SJCRH30 (cell line): Measurements from ENCODE around the gene WWOX. TPM values are rescaled to one million over a fixed set of nuclear protein-coding genes. Genes with fewer than 3 reads are reported as not detected.
A peak's percentile ranks its signal among the peaks of the same experiment; 100 is the strongest.
"Not testable (repeated sequence)": the region's sequence is repeated elsewhere in the genome, so short reads cannot be mapped to it uniquely, and the experiment has no call there.

Experiments
- DNase-seq, 2 experiments: peaks; one replicate each; pipeline ENCODE4 v3.0.0-alpha.2; 2015 to 2020
- H3K27ac ChIP-seq: fragments of 250-450 bp; sonication (Bioruptor Pico); 2 replicates; pipeline ENCODE4 v1.5.1; 2020; ENCODE audit warnings: mild to moderate bottlenecking, moderate library complexity
- H3K27me3 ChIP-seq: fragments of 250-450 bp; sonication (Bioruptor Pico); 2 replicates; pipeline ENCODE4 v1.5.1; 2020; ENCODE audit warnings: mild to moderate bottlenecking, moderate library complexity
- H3K36me3 ChIP-seq: fragments of 250-450 bp; sonication (Bioruptor Pico); 2 replicates; pipeline ENCODE4 v1.5.1; 2020; ENCODE audit warnings: mild to moderate bottlenecking, moderate library complexity
- H3K4me1 ChIP-seq: fragments of 250-450 bp; sonication (Bioruptor Pico); 2 replicates; pipeline ENCODE4 v1.5.1; 2020; ENCODE audit warnings: mild to moderate bottlenecking, moderate library complexity
- H3K4me3 ChIP-seq: fragments of 250-450 bp; sonication (Bioruptor Pico); 2 replicates; pipeline ENCODE4 v1.5.1; 2020; ENCODE audit warnings: mild to moderate bottlenecking, moderate library complexity
- H3K9me3 ChIP-seq: fragments of 250-450 bp; sonication (Bioruptor Pico); replicated peaks from 2 replicates; pipeline ENCODE4 v1.5.1; 2020; ENCODE audit warnings: mild to moderate bottlenecking, moderate library complexity
- total RNA-seq: library from RNA; depleted of rRNA; stranded (reverse); fragments of >200 nt; shearing (Covaris generic); gene quantifications from 2 replicates; pipeline ENCODE4 v1.2.3, GENCODE V29; 2014

WWOX gene
- total RNA-seq, 1 experiment from 2014 or later = 16.4 TPM

DNA sequence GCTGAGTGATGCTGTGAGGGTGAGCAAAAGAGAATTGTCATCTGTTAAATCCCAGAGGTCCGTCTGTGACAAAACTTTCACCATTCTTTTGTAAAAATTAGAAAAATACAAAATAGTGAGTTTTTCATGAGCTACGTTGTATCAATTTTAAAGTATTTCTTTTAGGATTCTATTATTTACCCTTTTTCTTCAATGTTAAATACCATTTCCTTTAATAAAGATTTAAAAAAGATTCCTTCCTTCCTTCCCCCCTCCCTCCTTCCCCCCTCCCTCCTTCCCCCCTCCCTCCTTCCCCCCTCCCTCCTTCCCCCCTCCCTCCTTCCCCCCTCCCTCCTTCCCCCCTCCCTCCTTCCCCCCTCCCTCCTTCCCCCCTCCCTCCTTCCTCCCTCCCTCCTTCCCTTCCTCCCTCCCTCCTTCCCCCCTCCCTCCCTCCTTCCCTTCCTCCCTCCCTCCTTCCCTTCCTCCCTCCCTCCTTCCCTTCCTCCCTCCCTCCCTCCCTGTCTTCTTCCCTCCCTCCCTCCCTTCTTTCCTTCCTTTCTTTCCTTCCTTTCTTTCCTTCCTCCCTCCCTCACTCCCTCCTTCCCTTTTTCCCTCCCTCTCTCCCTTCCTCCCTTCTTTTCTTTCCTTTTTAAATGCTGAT, 505.1 kb downstream of the WWOX start:
- H3K9me3 ChIP-seq, H3K27ac ChIP-seq, H3K4me1 ChIP-seq, DNase-seq, H3K4me3 ChIP-seq, H3K36me3 ChIP-seq, H3K27me3 ChIP-seq: not testable (repeated sequence)

DNA sequence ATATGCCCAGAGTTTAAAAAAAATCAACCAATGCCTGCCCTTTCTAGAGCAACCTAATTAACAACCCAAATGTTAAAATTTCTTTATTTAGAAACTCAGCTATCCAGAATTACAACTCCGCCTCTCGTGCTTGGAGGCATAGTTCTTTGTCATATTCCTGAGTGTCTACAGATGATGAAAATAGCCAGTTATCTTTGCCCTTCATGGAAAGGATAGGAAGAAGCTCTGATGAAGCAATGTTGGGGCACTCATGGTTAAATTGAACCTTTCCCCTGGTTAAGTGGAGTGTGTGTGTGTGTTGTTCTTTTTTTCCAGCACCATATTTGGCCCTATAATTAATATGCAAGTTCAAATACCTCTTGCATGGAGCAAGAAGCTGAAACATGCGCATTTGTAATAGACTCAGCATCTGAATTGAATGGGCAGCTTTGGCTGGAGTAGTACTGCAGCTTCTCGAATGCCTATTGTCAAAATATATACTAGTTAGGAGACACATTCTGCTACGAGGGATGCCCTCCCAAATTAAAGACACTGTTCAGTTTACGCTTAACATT, 506.2 kb downstream of the WWOX start:
- Histone ChIP-seq H3K4me1 (no peaks in the 10 kb centered on the region; the same call in 1 of the 2 replicates), H3K27ac (no peak overlapping the region), H3K9me3 (no peaks in the 10 kb centered on the region), H3K27me3 (no peaks in the 10 kb centered on the region), H3K36me3 (no peaks in the 10 kb centered on the region), H3K4me3 (no peak overlapping the region)
- DNase-seq = no peak

- no peaks in the 10 kb centered on the region; the same call in 1 of the 2 replicates for H3K4me1 ChIP-seq
- H3K9me3 ChIP-seq = no peaks in the 10 kb centered on the region
- no peaks in the 10 kb centered on the region for H3K36me3 ChIP-seq
- DNase-seq = peak in 1 of 2 experiments; percentile 12
- H3K27me3 ChIP-seq = no peaks in the 10 kb centered on the region
- H3K4me3 ChIP-seq = no peak overlapping the region
- no peak overlapping the region for H3K27ac ChIP-seq
Observed at GRCh38 chr16:78606545-78606944, 507.1 kb downstream of the WWOX start.

GRCh38 chr16:78607022-78607421, 507.6 kb downstream of the WWOX start:
- Histone ChIP-seq H3K36me3 (no peaks in the 10 kb centered on the region), H3K27ac (no peak overlapping the region), H3K27me3 (no peaks in the 10 kb centered on the region), H3K4me1 (no peaks in the 10 kb centered on the region; the same call in 1 of the 2 replicates), H3K9me3 (no peaks in the 10 kb centered on the region), H3K4me3 (no peak overlapping the region)
- DNase-seq = no peak

DNA sequence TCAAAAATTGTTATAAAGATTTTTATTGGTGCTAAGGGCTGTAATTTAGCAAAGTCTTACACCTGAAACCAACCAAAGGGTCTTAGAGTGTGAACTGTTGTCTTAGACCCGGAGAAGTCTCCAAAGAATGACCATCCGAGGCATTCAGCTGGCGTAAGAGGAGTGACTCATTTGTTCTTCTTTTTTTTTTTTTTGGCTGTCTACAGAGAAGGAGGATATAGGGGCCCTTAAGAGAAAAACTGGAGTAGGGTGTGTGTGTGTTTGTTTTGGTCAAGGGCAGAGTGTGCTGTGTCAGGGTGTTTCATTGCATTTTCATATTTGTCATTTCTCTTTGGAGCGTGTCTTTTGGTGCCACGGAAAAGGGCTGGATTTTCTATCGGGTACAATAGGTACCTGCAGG, 508.0 kb downstream of the WWOX start:
- no peaks in the 10 kb centered on the region for H3K9me3 ChIP-seq
- H3K27me3 ChIP-seq = no peaks in the 10 kb centered on the region
- no peak overlapping the region for H3K4me3 ChIP-seq
- no peak for DNase-seq
- no peak overlapping the region for H3K27ac ChIP-seq
- no peaks in the 10 kb centered on the region for H3K36me3 ChIP-seq
- no peaks in the 10 kb centered on the region; the same call in 1 of the 2 replicates for H3K4me1 ChIP-seq

DNA sequence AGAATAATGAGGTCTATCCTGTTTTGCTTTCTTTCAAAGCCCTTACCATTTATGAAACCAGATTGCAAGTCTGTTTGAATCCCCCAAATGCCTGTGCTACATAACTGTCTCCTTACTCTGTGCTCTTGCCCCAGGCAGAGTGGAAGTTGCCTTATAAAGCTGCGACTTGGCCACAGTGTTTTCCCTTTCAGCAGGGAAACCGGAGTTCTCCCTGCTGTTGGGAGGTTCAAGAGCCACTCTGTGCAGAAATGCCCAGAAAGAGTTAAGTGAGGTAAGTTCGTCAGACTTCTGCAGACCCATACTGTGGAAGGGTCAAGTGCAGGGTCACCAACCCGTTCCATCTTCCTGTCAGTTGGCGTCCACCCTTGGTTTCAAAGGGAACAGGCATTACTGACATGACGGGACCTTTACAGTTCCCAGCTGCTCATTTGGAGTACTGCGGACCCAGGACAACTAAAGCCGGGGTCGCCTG, 508.9 kb downstream of the WWOX start:
- H3K27me3 ChIP-seq = no peaks in the 10 kb centered on the region
- H3K4me1 ChIP-seq = no peaks in the 10 kb centered on the region; the same call in 1 of the 2 replicates
- peak in 1 of 2 experiments; percentile 22 for DNase-seq
- no peaks in the 10 kb centered on the region for H3K9me3 ChIP-seq
- no peaks in the 10 kb centered on the region for H3K36me3 ChIP-seq
- peak overlapping the region; percentile 18; the same call in 1 of the 2 replicates for H3K4me3 ChIP-seq
- H3K27ac ChIP-seq = no peak overlapping the region

GRCh38 chr16:78609402-78610274, 510.2 kb downstream of the WWOX start:
- H3K4me1 ChIP-seq = no peaks in the 10 kb centered on the region; the same call in 1 of the 2 replicates

GRCh38 chr16:78611318-78611717, 511.9 kb downstream of the WWOX start:
- DNase-seq = no peak
- H3K36me3 ChIP-seq = no peaks in the 10 kb centered on the region
- H3K4me3 ChIP-seq = no peak overlapping the region
- H3K27ac ChIP-seq = no peak overlapping the region
- no peaks in the 10 kb centered on the region for H3K9me3 ChIP-seq
- no peaks in the 10 kb centered on the region for H3K4me1 ChIP-seq
- H3K27me3 ChIP-seq = no peaks in the 10 kb centered on the region

More at GRCh38 chr16:78609402-78610274, 510.2 kb downstream of the WWOX start:
- Histone ChIP-seq H3K27ac (no peak overlapping the region), H3K4me3 (no peak overlapping the region), H3K9me3 (no peaks in the 10 kb centered on the region), H3K27me3 (no peaks in the 10 kb centered on the region), H3K36me3 (no peaks in the 10 kb centered on the region)
- DNase-seq = no peak

- no peaks in the 10 kb centered on the region for H3K4me1 ChIP-seq
- no peaks in the 10 kb centered on the region for H3K36me3 ChIP-seq
- no peak for DNase-seq
- no peaks in the 10 kb centered on the region for H3K9me3 ChIP-seq
- no peak overlapping the region for H3K4me3 ChIP-seq
- no peak overlapping the region for H3K27ac ChIP-seq
- no peaks in the 10 kb centered on the region for H3K27me3 ChIP-seq
Observed at GRCh38 chr16:78619811-78620210, 520.4 kb downstream of the WWOX start.

DNA sequence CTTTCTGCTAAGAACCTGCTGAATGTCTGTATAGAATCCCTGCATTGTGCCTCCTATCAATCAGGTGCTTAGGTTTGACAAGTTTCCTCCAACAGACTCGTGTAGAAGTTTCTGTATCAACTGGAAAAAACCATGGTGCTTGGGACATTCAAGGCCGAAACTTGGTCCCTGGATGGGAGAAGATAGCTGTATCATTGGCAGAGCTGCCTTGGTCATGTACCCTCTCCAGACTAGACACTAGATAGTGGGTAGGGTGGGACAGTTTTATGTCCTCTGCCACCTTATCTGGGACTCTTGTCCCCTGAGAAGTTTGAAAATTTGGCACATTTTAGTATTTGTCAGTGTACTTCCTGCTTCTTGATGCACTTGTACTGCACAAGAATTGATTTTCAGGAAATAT, 520.8 kb downstream of the WWOX start:
- Histone ChIP-seq H3K4me3 (no peak overlapping the region), H3K27me3 (no peaks in the 10 kb centered on the region), H3K27ac (no peak overlapping the region), H3K36me3 (no peaks in the 10 kb centered on the region), H3K4me1 (no peaks in the 10 kb centered on the region), H3K9me3 (no peaks in the 10 kb centered on the region)
- DNase-seq = no peak

DNA sequence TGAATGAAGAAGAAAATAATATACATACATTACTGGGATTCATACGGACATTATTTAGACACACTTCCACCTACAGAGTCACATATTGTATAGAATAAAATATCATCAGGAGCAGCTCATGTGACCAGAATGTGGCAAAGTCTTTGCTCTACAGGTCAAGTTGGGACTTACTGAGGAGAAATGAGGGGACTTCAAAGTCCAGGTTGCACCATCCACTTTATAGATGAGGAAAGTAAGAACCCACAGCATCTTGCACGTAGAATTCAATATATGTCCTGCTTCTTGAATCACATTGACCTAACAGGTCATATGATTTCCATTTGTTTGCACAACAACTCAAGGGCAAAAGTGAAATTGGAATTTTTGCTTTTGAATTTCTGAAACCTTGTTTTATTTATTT, 524.3 kb downstream of the WWOX start:
- H3K4me3 ChIP-seq = no peak overlapping the region
- H3K27me3 ChIP-seq = no peaks in the 10 kb centered on the region
- H3K4me1 ChIP-seq = peaks cover 4% of the 10 kb centered on the region
- no peaks in the 10 kb centered on the region for H3K9me3 ChIP-seq
- H3K36me3 ChIP-seq = no peaks in the 10 kb centered on the region
- no peak for DNase-seq
- no peak overlapping the region for H3K27ac ChIP-seq

GRCh38 chr16:78624366-78624765, 524.9 kb downstream of the WWOX start:
- H3K4me3 ChIP-seq = no peak overlapping the region
- no peak for DNase-seq
- no peaks in the 10 kb centered on the region; the same call in 1 of the 2 replicates for H3K9me3 ChIP-seq
- H3K36me3 ChIP-seq = no peaks in the 10 kb centered on the region
- H3K4me1 ChIP-seq = peaks cover 4% of the 10 kb centered on the region
- H3K27me3 ChIP-seq = no peaks in the 10 kb centered on the region
- no peak overlapping the region for H3K27ac ChIP-seq

DNA sequence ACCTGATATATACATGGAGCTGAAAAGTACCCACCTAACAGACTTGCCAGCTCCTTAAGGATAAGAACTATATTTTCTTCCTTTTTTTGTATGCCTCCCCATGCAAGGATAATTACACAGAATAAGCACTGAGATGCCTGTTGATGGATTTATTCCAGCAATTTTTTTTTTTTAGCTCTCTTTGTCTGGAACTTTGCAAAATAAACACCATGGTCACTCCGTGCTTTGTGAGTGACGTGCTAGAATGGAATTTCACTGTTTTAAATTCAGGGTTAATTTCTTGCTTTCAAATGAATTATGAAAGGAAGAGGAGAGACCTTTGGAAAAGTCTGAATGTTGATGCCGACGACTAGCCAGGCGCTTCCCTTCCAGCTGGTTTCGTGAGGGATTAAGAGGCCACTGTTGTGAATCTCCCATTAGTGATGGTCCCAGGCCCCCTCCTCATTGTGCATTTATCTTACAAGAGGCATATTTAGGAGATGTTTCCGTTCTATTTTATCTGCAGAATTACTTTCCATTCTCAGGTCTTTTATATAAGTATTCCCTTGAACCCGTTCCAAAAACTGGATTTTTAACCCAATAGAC, 529.1 kb downstream of the WWOX start:
- Histone ChIP-seq H3K36me3 (no peaks in the 10 kb centered on the region), H3K27ac (peak overlapping the region; percentile 62), H3K4me1 (peaks cover 4% of the 10 kb centered on the region), H3K27me3 (no peaks in the 10 kb centered on the region), H3K9me3 (no peaks in the 10 kb centered on the region; the same call in 1 of the 2 replicates), H3K4me3 (no peak overlapping the region)
- DNase-seq = peak in 1 of 2 experiments; percentile 40

DNA sequence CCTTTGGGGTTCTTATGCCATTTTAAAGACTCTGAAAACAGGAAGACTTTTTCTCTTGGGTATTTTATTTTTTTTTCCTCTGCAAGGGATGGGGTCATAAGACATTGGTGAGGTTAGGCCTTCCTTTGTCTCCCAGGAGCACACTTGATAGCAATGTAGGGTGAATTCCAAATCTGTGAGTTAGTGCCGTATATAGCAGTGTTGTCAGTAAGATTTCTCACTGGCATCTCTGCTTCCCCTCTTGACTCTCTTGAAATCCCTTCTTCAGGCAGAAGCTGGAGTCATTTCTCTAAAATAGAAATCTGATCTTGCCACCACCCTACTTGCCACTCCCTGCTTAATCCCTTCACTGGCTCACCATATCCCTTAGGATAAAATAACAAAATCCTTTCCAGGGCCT, 529.7 kb downstream of the WWOX start:
- Histone ChIP-seq H3K9me3 (no peaks in the 10 kb centered on the region; the same call in 1 of the 2 replicates), H3K4me1 (peaks cover 4% of the 10 kb centered on the region), H3K27me3 (no peaks in the 10 kb centered on the region), H3K4me3 (no peak overlapping the region), H3K36me3 (no peaks in the 10 kb centered on the region), H3K27ac (peak overlapping the region; percentile 62)
- peak in 1 of 2 experiments; percentile 28 for DNase-seq
